GM18870 (cell line): ENCODE data around the gene DAGLB.
A peak's percentile ranks its signal among the peaks of the same experiment; 100 is the strongest.
"Not testable (repeated sequence)": the region's sequence is repeated elsewhere in the genome, so short reads cannot be mapped to it uniquely, and the experiment has no call there.

Experiments used
- ATAC-seq: cut with Tn5 transposase; IDR thresholded peaks from one replicate; pipeline ENCODE4 v1.9.1; 2021; ENCODE audit warnings: moderate library complexity; ENCODE audit not compliant: unreplicated experiment

The DAGLB gene

DNA sequence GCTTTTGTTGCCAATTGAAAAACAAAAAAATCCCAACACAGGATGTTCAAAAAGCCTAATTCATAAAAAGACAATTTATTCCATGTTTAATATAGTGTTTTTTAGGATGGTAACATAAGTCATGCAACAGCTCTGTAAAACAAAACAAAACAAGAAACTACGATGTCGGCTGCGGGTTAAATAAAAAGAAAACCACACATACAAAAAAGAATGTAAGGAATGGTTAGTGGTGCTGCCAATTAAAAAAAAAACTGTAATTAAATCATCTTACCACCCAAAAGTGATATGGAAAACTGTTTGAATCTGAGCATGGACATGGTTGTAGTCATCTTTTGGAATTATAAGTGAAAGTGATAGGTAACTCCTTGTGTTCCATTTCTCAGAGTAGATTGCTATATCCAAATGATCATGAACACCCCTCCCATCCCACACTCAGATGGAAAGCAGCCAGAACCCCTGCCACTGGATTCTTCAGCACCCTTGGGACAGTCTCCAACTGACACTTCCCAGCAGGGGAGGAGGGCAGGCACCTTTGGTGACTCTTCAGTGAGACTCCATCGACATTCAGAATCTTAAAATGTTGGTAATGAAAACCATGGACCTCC, 14.3 kb upstream of the DAGLB start:
- ATAC-seq: no peak

DNA sequence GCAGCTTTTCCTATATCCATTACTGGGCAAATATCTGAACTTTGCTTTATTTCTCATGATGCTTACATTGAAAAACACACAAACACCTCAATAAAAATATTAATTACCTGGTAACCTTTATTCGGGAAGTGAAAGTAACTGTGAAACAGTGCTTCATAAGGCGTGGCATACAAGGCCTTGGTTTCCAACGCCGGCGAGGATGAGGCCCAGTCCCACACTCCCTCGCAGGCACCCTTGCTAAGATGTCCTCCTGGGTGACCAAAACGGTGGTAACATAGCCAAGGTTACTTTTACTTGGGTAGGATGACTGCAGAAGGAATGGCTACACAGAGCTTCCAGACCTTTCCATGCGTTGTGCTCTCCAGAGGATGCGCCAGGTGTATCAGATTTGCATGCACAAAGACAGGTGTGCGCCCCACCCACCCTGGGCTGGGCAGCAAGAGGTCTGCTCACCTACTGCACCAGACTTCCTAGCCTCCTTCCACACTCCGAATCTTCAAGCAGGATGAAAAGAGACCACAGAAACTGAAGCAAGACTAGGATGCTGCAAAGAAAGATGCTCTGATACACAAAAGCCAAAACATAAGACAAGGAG, 13.3 kb upstream of the DAGLB start:
- no peak for ATAC-seq

DNA sequence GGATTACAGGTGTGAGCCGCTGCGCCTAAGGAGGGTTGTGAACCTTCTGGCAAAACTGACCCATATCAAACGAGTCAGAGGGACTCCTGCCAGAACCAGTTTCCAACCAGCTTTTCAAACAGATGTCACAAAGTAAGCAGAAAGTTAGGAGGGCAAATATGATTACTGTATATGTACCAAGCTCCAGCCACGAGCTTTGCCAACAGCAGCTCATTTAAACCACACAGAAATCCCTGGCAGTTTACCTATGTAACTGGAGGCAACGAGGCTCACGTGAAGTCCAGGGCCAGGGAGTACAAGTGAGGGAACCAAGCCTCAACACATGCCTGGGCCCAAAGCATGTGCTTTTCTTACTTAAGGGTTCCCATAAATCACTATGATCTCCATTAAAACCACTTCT, 12.5 kb upstream of the DAGLB start:
- no peak for ATAC-seq

DNA sequence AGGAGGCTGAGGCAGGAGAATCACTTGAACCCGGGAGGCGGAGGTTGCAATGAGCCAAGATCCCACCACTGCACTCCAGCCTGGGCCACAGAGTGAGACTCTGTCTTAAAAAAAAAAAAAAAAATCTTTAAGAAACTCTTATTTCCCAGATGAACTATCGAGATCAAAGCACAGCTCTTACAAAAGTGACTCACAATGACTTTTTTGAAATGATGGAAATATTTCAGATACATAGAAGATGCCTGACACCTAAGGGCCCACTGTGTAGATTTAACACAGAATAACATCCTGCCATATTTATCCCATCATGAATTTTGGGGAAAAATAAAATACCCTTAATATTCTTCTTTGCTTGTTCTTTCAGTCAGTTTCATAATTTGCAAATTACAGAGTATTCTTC, 10.9 kb upstream of the DAGLB start:
- ATAC-seq: not testable (repeated sequence)

DNA sequence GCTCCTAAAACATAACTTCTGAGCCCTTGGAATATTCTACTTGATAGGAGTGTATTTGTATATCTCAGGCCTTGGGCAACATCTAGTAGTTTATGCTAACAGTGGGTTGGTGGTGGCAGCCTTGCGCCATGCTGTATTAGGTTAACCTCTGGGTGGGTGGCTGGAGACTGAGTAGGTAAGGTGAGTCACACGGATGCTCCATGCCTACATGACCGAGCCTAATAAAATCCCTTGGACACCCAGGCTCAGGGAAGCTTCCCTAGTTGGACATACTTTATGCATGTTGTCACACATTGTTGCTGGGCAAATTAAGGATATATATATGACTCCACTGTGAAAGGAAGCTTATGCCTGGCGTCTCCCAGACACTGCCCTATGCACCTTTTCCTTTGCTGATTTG, 6.0 kb upstream of the DAGLB start:
- no peak for ATAC-seq

DNA sequence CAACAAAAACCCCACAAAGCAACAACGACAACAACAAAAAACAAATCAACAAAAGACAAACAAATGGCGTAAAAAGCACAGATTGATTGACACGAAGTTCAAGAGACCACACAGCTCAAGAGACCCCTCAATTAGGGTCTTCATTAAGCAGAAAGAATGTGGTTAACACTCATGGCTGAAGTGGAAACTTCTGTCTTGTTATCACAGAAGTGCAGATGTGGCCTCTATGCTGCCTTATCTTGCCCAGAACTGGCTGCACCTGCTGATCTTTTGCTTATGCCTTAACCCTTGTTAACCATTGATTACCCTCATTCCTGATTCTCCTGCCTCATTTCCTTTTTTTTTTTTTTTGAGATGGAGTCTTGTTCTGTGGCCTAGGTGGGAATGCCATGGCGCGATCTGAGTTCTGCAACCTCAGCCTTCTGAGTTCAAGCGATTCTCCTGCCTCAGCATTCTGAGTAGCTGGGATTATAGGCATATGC, 3.5 kb upstream of the DAGLB start:
- ATAC-seq: no peak

DNA sequence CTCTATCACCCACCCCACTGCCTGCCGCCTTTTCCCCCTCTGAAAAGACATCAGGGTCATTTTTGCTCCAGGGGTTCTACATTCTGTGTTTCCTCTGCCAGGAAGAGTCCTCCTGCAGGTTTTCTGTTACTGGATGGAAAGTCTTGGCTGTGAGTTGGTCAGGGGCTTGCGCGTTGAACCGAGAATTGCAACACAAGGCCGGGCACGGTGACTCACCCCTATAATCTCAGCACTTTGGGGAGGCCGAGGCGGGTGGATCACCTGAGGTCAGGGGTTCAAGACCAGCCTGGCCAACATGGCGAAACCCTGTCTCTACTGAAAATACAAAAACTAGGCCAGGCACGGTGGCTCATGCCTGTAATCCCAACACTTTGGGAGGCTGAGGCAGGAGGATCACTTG, 2.8 kb upstream of the DAGLB start:
- not testable (repeated sequence) for ATAC-seq

DNA sequence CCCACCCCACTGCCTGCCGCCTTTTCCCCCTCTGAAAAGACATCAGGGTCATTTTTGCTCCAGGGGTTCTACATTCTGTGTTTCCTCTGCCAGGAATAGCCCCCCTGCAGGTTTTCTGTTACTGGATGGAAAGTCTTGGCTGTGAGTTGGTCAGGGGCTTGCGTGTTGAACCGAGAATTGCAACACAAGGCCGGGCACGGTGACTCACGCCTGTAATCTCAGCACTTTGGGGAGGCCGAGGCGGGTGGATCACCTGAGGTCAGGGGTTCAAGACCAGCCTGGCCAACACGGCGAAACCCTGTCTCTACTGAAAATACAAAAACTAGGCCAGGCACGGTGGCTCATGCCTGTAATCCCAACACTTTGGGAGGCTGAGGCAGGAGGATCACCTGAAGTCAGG, 2.1 kb upstream of the DAGLB start:
- ATAC-seq: not testable (repeated sequence)

DNA sequence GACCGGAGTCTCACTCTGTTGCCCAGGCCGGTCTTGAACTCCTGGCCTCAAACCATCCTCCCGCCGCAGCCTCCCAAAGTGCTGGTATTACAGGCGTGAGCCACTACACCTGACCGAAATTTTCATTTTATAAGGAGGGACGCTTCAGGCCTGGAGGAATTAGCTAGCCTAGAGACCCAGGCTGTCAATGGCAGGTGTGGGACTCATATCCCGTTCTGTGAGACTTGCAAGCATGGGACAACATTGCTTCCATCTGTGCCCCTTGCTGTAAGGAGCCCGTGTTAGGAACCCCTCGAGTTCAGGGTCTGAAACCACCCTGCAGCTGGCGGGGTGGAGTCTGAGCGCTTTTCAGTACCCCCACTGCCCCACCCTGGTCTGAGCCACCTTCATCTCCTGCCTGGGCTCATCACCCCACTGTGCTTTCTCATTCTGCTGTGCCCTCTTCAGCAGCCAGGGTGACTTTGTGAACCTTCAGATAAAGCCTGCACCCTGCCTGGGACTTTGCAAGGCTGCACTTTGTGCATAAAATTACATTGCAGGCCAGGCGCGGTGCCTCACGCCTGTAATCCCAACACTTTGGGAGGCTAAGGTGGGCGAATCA, 1.3 kb upstream of the DAGLB start:
- ATAC-seq: no peak

DNA sequence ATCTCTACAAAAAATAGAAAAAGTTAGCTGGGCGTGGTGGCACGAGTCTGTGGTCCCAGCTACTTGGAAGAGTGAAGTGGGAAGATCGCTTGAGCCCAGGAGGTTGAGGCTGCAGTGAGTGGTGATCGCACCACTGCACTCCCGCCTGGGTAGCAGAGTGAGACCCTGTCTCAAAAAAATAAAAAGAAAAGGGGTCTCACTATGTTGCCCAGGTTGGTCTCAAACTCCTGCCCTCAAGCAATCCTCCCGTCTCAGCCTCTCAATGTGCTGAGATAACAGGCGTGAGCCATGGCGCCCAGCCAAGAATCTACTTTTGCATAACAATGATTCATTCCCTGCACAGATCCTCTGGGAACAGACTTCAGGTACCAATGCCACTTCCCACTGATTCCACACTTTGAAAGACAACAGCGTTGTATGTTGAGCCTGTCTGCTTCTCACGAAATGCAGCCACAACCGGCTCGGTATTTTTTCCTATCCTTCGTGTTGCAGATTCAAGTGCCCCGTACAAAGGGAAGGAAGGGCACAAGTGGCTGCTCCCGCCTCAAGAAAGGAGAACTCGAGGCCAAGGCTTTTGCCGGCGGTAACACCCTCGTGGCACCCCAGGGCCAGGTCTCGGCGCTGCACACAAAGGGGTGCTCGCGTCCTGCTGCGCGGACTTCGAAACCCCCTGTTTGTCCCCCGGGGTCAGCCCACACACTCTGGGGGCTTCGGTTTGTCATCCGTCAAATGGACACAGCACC, 745 bp downstream of the DAGLB start:
- peak; percentile 16 for ATAC-seq

DNA sequence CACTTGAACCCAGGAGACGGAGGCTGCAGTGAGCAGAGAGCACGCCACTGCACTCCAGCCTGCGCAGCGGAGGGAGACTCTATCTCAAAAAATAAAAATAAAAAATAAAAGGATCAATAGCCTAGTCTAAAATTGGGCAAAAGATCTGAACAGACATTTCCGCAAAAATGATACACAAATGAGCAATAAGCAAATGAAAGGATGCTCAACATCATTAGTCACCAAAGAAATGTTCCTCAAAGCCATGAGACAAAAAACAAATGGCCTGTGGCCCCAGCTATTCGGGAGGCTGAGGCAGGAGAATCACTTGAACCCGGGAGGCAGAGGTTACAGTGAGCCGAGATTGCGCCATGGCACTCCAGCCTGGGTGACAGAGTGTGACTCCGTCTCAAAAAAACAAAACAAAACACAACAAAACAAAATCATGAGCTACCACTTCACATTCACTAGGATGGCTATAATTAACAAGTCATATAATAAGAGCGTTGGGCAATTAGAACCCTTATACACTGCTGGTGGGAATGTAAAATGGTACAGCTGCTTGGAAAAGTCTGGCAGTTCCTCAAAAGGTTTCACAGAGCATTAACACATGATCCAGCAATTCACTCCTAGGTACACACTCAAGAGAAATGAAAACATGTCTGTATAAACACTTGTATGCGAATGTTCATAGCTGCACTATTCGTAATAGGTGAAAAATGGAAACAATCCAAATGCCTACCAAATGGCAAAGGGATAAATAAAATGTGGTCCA, 3.1 kb downstream of the DAGLB start:
- ATAC-seq: no peak

DNA sequence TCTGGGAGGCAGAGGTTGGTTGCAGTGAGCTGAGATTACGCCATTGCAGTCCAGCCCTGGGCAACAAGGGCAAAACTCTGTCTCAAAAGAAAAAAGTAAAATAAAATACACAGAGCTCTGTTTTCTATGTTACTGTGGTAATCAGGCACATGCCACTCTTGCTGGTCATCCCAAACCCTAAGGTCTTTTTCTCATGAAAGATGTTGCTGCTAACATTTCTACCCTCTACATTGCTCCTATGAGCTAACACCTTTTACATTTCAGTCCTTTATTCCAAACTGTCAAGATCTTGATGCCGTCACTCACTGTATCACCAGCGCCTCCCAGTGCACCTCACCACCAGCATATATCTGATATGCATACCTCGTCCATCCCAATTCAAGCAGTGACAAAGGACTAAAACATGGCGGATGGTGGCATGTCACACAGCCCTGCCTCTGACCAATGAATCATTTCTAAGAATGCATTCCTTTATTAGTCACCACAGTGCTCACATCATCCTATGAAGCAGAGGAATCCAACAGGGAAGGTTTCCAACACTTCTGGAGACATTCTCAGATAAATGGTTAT, 4.3 kb downstream of the DAGLB start:
- no peak for ATAC-seq

DNA sequence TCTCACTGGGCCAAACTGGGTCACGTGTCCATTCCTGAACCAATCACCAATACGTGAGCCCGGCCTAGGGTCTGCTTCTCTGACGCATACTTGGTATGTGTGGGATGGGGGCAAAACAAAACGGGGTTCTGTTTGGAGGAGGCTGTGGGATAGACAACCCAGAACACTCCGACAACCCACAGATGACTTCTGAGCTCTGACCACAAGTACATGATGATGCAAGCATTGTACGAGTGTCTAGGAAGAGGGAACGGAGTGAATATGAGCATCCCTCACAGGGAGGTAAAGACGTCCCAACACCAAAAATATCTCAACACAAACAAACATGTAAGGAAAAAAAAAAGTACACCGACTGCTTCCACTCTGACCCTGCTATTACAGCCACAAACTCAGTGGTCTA, 5.6 kb downstream of the DAGLB start:
- ATAC-seq: no peak

DNA sequence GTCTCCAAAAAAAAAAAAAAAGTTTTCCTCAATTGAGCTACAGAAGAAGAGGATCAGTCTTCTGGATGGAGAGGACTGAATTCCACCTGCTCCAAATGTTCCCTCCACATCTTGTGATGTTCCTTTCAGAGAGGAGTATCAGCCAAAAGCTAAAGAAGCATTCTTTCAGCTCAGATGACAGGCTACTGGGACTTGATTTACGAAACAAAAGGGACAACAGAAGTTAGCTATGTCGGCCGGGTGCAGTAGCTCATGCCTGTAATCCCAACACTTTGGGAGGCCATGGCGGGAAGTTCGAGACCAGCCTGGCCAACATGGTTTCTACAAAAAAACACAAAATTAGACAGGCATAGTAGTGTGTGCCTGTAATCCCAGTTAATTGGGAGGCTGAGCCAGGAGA, 7.4 kb downstream of the DAGLB start:
- ATAC-seq: no peak

DNA sequence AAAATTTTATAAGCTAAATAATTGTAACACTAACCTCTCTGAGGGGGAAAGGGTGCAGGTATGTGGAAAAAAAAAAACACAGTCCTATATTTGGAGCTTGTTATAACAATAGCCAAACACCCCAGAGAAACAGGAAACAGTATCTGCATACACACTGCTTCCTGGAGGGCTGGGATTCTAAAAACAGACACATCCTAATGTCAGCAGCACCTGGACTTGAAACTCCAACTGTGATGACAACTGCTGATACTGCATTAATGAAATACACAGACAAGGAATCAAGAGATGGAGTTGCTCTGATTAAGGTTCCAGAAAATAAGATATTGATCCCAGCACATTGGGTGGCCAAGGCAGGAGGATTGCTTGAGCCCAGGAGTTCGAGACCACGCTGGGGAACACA, 9.3 kb downstream of the DAGLB start:
- ATAC-seq: no peak

DNA sequence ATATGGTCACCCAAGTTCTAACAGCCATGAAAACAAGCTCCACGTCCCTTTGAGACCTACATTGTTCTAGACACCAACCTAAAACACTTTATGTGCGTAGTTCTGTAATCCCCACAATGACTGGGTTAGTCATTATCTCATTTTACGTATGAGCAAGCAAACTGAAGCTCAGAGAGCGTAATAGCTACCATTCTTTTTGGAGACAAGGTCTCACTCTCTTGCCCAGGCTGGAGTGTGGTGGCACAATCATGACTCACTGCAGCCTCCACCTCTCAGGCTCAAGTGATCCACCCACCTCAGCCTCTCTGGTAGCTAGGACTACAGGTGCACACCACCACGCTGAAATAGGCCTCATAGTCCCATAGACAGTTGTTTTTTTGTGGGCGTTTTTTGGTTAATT, 10.5 kb downstream of the DAGLB start:
- no peak for ATAC-seq

DNA sequence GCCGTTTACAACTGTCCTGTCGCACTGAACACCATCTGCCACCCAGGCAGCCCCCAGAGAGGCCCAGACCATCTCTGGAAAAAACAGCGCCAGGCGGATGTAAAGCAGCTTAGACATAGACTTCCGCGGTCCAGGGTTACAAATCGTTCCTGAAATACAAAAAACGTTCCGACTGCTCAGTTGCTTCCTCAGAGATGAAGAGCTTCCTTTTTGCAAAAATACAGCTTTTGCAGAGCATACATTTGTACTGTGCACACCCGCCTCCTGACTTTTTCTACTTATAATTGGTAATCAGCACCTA, 11.4 kb downstream of the DAGLB start:
- no peak for ATAC-seq

DNA sequence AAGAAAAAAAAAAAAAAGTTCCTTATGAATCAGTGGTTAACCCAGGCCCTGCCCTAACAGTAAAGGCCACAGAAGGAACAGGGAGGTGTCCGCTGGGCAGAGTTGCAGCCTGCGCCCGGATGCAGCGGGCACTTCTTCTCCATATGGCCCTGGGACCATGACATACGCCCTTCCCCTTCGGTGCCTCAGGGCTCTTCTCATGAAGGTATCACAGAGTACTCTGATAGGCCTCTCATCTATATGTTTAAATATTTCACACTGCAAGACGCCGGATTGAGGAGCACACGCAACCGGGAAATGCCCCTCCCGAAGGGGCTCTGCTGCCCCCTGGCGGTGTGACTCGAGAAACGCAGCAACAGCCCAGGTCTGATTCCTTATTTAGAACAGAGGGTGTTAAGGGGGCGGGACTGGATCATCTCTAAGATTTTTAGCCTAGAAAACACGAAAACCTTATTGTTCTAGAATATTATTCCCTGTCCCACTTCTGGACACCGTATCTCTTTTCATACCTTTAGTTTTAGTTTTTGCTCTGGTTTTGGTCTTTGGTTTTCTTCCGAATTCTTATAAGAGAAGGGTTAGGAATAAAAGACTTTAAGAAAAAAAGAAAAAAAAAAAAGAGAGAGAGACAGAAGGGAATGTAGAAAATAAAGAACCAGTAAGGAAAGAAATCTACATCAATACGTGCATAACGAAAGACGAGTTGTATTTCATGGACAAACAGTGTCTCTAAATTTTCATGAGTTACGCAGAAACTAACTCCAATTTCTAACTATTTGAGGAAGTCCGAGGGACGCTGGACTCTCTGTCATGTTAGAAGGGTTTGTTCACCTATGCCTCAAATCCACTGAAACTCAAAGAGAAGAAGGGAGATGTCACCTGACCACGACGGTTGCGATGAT, 12.0 kb downstream of the DAGLB start:
- ATAC-seq: peak; percentile 67

DNA sequence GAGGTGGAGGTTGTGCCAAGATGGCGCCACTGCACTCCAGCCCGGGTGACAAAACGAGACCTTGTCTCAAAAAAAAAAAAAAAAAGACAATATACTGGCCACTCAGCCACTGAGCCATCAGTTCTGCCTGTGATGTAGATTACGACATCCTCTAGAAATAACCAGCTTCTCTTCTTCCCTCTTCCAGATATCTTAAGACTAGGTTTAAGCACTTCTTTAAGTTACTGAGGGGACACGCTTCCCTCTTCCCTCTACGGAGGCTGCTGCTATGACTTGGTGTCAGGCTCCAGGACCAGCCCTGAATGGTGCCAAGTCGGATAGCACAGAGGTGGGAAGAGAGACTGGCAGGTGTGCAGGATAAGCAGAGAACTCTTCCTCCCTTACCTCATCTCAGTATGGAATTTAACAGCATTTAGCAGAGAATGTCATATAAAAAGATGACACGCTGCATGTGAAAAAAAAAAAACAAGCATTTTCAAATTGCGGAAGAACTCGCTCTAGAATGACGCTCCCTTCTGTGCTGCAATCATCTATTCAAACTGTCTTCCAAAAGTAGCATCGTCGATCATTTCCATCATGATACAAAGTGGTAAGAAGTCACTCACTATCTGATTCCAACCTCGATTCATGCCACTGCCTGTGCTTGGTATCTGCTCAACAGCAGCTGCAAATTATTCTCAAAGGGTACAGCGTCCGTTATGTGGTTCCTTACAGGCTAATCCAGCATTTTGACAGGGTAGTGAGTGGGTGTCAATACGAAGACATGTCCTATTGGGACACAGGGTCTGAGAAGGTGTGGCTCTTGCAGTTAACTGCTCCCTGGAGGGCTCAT, 13.8 kb downstream of the DAGLB start:
- ATAC-seq: no peak
